Suprapubic skin (tissue), 3 donors: Measurements from ENCODE around the gene STARD13.

ENCODE experiments used
- CTCF ChIP-seq, 2 donors: fragments of 200-600 bp in 1 of 2; fragments of 450-650 bp in 1 of 2; sonication (generic) in 1 of 2; IDR thresholded peaks; one replicate each; pipeline ENCODE4 v1.5.1; 2016 to 2019; ENCODE audit warnings: antibody characterized with exemption in 2 of 2, mild to moderate bottlenecking in 1 of 2, moderate library complexity in 1 of 2
- EP300 ChIP-seq: sonication (generic); formaldehyde crosslinking; IDR thresholded peaks from one replicate; pipeline ENCODE4 v1.6.1; 2017; ENCODE audit warnings: antibody characterized with exemption

GRCh38 chr13:33092073-33092987 lies 193.2 kb downstream of the STARD13 start:
- TF ChIP-seq CTCF (IDR thresholded peaks at IDR 0.05) (no peak), EP300 (no peak)
